GM21825 (cell line): Measurements from ENCODE around the gene TGFBR1.

Experiments used
- ATAC-seq: cut with Tn5 transposase; IDR thresholded peaks from one replicate; pipeline ENCODE4 v1.9.1; 2021; ENCODE audit warnings: mild to moderate bottlenecking, moderate library complexity; ENCODE audit not compliant: unreplicated experiment

Gene TGFBR1

DNA sequence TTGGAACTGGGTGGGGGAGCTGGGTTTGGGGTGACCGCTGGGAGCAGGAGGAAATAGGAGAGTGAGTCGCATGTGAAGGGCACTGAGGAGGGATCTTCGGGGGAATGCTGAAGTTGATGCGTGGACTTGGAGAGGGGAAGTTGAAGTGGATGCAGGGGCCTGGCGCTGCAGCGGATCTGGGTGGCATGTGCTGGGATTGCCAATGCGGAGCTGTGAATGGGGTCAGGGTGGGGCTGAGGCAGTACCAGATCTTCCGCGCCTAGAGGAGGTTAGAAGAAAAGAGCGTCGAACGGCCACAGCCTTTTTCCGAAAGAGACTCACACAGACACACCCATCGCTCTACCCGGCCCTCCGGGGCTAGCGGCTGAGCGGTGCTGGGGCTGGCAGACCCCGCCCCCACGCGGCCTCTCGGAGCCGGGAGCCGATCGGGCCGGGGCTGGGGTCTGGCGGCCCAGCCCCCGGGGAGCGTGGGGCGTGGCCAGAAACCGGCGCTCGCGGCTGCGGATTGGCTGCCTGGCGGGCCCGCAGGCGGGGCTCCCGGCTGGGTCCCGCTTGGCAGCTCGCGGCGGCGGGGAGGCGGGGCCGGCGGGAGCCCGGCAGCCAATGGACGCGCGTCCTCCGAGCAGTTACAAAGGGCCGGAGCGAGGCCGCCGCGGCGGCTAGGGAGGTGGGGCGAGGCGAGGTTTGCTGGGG lies at the start of gene TGFBR1:
TGFBR1 (plus strand) TSS at position 655 of the 693 bp plus-strand sequence. CDS start 93 bp downstream, outside the sequence.
- ATAC-seq: peak; percentile 88

DNA sequence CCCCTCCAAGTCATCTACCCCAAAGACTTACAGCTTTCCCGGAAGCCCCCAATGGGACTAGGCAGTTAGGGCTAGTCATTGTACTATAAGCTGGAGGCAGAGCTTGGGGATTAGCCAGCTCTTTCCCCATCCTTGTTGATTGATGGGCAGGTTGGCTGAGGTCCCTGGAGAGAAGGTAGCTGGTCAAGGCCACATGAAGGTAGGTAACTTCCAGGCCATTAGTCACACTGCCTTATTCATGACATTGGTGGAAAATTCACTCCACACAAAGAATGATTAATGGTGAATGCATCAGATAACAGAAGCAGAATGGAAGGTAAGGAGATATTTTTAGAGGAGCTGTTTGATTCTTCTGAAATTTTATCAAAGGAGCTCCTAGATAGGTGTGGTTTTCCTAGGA lies 49.5 kb upstream of the TGFBR1 start:
- no peak for ATAC-seq

DNA sequence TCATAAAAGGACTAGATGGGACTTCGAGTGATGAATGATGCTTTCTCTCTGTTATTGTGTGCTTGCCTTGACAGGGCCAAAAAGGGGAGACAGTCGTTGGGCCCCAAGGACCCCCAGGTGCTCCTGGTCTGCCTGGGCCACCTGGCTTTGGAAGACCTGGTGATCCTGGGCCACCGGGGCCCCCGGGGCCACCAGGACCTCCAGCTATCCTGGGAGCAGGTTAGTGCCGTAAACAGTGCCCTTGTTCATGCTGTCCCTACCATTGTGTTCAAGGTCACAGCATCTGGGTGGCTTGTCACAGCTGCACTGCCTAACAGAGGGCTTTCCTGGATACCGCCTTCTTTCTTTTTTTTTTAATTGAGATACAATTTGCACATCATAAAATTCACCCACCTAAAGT lies 48.7 kb upstream of the TGFBR1 start:
- no peak for ATAC-seq

DNA sequence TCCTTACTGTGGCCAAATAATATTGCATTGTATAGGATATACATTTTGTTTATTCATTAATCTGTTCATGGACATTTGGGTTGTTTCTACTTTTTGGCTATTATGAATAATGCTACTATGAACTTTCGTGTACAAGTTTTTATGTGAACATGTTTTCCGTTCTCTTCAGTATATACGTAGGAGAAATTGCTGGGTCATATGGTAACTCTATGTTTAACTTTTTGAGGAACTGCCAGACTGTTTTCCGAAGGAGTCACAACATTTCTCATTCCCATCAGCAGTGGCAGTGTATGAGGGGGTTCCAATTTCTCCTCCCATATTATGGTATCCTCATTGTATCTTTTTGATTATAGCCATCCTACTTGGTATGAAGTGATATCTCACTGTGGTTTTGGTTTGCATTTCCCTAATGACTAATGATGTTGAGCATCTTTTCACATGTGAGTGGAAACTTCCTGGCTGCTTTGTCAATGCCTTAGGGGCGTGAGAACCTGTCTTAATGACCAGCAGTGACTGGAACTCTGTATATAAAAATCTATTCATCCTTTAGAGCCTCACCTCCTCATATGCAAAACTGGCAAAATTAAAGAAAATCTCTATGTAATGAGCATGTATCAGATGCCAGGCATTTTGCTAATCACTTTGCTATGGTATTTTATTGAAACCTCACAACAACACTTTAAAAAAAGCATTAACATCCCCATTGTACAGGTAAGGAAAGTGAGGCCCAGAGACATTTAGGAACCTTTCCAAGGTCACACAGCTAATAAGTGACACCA lies 47.8 kb upstream of the TGFBR1 start:
- ATAC-seq: no peak

DNA sequence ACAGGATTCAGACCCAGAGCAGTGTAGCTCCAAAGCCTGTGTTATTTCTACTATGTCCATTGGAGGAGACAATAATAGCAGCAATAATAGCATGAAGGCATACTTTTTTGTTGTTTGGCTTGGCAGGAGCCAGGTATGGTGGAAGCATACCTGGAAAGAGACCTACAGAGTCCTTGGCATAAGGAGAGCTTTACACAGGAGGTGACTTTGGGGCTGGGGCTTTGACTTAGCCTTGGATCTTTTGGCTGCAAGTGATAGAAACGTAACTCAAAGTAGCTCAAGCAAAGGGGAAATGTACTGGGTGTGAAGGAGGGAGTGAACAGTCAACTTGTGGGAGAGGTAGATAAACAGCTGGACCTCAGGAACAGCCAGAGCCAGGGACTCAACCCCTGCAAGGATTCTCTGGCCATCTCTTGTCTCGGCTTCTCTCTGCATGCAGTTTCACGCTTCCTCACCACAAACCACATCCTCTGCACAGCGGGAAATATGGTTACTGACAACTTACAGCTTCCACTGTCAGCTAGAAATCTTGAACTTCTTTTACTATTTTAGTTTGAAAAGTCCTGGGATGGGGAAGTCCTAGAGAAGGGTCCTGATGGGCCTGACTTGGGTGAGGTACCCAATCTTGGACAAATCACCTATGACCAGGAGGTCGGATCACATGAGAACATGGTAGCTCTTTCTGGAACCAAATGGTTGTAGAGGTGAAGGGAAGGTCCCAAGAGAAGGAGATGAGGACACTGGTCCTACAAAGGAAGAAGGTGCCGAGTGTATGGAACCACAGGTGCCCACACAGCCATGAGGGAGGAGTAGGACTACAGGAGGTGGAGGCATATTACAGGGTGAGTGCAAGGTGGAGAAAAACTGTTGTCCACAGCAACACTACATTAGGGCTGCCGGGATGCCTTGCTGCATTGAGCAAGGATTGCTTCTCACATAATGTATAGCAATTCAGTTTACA lies 47.0 kb upstream of the TGFBR1 start:
- peak; percentile 68 for ATAC-seq

DNA sequence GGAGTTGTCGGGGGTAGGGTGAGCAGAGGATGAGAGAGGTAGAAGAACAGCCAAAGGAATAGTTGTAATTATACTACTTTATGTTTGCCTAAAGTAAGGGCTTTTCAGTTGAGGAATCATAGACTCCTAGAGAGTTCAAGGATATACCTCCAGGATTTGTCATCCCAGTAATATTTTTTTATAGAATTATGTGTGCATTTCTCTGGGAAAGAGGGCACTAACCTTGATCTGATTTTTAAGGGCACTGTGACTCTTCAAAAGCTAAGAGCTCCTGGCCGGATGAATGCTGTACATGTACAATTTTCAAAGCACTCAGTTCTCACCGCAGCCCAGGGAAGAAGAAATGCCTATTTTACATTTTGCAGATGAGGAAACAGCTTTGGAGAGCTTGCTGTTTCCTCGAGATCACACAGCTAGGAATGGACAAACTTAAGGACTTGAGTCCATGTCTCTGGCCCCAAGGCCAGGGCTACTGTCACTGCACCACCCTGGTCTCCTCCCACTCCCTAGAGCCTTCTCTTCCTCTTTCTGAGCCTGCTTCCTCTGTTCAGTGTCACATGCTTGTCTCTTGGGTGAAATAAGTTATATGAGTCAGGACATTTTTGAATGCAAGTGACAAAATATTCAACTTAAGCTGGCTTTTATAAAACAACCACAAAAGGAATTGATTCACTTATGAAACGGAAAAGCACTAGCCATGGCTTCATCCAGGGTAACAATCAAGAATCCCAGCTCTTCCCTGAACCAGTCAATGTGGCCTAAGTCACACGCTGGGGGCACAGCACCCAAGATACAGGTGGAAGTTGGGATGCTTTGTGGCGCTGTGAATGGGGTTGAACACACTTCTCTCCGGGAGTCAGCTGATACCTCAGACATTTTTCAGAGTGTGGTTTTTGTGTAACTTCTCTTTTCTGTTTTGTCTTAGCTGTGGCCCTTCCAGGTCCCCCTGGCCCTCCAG lies 45.7 kb upstream of the TGFBR1 start:
- peak; percentile 67 for ATAC-seq

DNA sequence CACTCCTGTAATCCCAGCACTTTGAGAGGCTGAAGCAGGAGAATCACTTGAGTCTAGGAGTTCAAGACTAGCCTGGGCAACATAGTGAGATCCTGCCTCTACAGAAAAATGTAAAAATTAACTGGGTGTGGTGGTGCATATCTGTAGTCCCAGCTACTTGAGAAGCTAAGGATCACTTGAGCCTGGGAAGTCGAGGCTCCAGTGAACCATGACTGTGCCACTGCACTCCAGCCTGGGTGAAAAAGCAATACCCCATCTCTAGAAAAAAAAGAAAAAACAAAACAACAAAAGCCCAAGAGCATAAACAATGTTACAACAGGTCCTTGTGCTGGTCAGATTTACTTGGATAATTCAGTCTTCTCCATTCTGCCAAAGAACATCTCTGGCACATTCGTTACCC lies 44.3 kb upstream of the TGFBR1 start:
- ATAC-seq: no peak

DNA sequence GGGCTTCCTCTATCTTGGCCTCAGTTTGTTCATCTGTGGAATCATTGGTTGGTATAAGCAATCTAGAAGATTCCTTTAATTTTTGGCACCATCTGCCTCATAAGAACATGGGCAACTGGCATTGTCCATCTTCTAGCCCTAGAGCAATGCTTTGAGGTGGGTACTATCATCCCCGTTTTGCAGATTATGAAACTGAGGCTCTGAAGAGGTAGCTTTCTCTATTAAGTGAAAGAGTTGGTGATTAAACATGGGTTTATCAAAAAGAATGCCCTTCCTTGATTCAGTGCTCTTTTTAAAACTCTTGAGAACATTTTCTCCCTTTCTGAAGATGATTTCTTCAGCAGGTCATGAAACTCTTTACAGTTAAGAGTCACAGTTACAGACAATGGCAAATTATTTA lies 42.4 kb upstream of the TGFBR1 start:
- ATAC-seq: no peak

DNA sequence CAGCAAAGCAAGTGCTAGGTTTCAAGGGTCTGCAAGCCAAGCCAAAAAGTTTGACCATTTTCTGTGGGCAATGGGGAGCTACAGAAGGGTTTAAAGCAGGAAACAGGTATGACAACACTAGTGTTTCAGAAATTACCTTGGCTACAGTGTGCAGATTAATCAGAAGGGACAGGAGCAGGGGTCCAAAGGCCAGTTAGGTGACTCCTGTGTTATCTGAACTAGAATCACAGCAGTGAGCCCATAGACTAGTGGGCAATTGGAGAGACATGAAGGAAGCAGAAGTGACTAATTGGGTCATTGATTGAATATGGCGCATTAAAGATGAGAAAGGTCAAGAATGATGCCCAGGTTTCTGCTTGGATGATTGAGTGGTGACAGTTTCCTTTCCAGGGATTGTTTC lies 41.4 kb upstream of the TGFBR1 start:
- ATAC-seq: no peak

DNA sequence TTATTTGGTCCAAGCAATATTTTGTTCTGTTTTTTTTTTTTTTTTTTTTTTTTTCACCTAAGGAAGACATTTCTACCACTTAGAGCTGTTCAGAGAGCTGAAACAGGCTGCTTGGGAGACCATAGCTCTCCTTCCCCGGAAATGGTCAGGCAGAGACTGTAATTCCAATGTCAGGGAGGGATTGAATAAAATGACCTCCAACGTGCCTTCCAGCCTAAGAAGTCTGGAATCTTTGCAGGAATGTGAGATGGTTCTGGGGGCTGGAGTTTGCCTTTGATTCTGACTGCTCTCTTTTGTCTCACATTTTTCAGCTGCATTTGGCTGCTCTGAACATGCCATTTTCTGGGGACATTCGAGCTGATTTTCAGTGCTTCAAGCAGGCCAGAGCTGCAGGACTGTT lies 38.3 kb upstream of the TGFBR1 start:
- no peak for ATAC-seq

DNA sequence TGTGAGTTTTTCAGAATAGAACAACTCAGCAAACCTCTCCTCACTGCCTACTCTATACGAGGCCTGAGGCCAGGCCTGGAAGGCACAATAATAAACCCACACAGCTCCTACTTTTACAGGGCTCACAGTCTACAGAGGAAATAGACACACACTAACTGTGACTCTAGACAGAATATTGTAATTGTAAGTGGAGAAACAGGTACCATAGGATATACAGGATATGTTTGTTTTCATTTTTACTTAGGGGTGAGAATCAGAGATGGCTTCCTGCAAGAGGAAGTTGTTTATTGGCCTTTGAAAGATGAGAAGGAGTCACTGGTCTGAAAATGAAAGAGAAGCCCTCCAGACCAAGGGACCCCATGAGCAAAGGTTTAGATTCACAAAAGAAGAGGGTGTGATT lies 35.8 kb upstream of the TGFBR1 start:
- no peak for ATAC-seq

DNA sequence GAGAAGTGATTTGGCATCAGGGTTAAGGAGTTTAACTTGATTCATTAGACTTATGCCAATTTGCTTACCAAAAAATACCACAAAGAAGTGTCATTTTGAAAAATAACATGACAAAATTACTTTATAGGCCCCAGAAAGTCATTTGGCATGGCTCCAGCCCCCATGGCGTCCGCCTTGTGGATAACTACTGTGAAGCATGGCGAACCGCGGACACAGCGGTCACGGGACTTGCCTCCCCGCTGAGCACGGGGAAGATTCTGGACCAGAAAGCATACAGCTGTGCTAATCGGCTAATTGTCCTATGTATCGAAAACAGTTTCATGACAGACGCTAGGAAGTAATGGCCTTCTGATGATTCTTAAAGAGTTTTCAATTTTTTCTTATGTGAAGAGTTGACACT lies 35.4 kb upstream of the TGFBR1 start:
- ATAC-seq: no peak

DNA sequence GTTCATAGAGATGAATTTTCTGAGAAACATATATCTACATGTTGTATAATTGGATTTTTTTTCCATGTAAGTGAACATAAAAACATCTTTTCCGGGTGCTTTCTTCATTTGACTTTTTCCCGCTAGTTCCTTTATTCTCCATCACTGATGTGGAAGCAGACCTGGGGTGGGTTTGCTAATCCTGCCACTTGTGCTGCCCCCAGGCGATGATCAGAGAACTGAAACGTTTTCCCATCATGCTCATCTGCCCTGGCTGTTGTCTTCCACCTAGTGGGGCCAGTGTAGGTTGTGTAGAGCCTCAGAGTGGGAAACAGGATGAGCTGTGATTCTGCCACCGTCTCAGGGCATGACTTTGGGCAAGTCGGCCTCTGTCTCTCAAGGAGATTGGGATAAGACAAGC lies 34.2 kb upstream of the TGFBR1 start:
- no peak for ATAC-seq

DNA sequence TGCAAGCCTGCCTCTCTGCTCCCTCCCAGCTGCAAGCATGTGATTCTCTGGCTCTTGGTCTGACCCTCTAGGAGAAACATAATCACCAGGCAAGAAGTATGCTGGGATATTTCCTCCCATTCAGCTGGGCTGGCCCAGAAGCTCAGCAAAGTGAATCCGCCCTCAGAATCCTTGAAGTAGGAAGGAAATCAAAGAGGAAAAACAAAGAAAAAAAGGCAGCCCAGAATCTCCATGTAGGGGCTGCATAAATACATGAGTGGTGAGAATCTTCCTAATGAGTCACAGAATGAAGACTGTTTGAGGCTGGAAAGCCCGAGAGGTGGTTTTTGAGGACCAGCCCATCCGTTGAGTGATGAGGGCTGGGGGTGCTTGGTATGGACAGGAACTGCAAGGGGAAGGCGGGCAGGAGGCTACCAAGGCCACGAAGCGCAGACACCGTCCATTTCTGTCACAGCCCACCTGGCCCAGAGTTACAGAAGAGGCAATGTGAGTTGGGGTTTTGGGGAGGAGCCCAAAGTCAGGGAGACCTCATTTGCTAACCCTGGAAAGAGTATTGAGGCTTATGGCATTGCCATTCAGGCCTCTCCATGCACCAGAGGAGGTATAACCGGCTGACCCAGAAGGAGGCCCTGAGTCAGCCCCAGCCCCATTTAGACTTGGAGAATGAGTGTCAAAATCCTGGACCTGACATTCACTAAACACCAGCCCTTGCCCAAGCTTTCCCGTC lies 33.4 kb upstream of the TGFBR1 start:
- no peak for ATAC-seq

DNA sequence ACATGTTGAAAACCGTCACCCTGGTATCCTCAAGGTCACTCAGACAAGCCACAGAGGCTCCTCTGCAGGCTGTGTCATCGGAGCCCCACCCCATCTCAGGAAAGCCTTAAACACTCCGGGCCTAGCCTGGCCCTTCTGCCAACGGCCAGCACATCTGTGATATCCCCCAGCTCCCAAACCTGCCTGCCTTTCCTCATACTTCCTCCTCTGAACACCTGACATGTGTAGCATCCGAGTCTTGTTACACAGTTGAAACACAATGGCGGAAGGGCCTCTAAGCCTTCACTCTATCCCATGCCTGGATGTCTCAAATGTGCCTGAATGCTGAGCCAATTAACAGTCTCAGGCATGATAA lies 32.9 kb upstream of the TGFBR1 start:
- no peak for ATAC-seq

DNA sequence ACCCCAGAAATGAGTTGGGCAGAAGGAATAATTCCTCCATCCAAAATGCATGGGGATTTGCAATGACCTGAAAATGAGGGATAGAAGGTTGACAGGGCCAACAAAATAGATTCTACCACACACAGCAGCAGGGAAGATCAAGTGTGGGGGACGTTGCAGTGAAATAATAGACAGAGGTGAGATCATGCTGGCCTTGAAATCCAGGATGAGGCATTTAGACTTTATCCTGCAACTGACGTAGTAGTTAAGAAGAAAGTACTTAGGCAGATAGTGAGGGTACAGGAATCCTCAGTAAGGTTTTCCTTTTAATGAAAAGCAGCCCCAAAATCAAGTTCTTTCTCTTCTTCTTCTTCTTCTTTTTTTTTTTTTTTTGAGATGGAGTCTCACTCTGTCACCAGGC lies 31.6 kb upstream of the TGFBR1 start:
- no peak for ATAC-seq

DNA sequence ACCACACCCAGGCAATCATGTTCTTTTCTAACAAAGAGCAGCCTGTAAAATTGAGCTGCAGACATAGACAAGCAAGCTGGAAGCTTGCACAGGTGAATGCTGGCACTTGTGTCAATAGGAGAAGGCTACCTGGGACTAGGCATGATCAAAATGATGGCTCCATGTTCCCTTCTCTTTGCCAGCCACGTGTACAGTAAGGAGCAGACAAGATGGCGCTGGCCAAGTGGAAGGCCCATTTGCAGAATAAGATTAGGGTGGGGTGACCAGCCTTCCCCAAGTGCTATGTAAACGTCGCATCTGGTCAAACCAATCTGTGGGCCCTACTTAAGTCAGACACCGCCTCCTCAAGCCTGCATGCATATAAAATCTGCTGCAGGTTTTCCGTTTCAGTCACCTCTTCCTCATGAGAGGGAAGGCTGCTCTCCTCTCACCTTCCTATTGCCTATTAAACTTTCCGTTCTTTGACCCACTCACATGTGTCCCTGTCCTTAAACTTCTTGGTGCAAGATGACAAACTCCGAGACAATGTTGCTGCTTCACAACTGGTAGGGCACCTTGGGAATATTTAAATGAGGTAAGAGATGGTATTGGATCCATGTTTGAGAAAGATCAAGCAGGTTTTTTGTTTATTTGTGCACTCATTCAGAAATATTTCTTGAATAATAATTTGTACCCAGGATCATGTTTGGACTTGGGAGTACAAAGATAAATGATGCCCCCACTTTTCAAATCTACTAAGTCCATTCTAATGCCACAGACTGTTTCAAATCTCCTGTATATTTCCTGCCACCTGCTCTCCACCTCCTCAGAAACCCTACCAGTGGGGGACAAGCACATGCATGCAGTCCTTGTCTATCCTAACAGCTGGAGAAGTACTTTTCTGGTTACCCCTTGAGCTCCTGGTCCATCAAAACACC lies 30.7 kb upstream of the TGFBR1 start:
- no peak for ATAC-seq

DNA sequence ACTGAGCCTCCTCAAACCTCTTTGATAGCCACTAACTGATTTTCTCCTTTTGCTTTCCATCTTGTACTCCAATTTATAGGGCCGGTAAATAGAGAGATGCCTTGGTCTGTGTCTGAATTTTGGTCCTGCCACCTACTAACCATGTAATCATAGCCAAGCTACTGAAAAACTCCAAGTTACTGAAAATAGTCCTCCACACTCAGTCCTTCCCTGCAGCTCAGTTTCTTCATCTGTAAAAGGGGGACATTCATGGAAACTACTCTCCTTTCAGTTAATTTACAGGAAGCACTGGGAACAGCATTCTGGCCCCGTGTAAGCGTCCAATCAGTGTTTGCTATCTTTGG lies 30.0 kb upstream of the TGFBR1 start:
- ATAC-seq: no peak
